Measurements from ENCODE around the gene SCARB1. TPM values are rescaled to one million over a fixed set of nuclear protein-coding genes. Genes with fewer than 3 reads are reported as not detected.

The SCARB1 gene
- total RNA-seq, 1 experiment from 2014 or later, result 31.3 TPM

DNA sequence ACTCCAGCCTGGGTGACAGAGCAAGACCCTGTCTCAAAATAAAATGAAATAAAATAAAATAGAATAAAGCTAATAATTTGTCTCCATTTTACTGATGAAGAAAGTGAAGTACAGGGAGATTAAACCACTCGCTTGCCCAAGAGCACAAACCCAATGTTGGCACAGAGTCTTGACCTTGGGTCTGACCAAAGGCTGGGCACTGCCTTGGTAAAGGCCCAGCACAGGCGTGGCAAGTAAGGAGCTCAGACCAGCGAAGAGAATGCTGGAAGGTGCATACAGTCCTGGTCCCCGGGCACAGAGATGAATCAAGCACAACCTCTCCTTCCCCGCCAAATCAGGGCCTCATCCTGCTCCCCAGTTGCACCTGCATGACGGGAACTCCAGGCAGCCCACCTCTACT is 26.9 kb downstream of the SCARB1 start:
- peaks cover 5% of the 10 kb centered on the region for H3K4me1 ChIP-seq (ENCODE audit: insufficient read depth, low read length)
- no peak overlapping the region for H3K27ac ChIP-seq (ENCODE audit: insufficient read length, low read depth, low read length)
- H4K91ac ChIP-seq (ENCODE audit: insufficient read length, low read depth, low read length), result no peak overlapping the region
- no peak overlapping the region for H3K23ac ChIP-seq (ENCODE audit: insufficient read length, low read depth, low read length)
- no peak overlapping the region for H3K18ac ChIP-seq (ENCODE audit: insufficient read length, low read depth, low read length)
- H4K20me1 ChIP-seq (ENCODE audit: control insufficient read depth, insufficient read depth, insufficient read length), result peaks cover 1% of the 10 kb centered on the region
- H3K79me1 ChIP-seq (ENCODE audit: insufficient read depth, low read depth, low read length, poor library complexity, severe bottlenecking), result peaks cover 3% of the 10 kb centered on the region
- H2BK15ac ChIP-seq (ENCODE audit: low read depth, low read length), result no peak overlapping the region
- H4K8ac ChIP-seq (replicated peaks; ENCODE audit: insufficient read length, low read depth, low read length), result no peak overlapping the region
- H3K4me2 ChIP-seq (ENCODE audit: insufficient read depth, insufficient read length, low read length), result no peak overlapping the region
- no peak overlapping the region for H2BK120ac ChIP-seq (ENCODE audit: low read depth, low read length, poor library complexity, severe bottlenecking)
- peaks cover 34 to 38% of the 10 kb centered on the region in 2 experiments for H3K4me1 Mint-ChIP-seq
- no peak overlapping the region for H2BK20ac ChIP-seq (ENCODE audit: low read depth, low read length, poor library complexity, severe bottlenecking)
- H2BK12ac ChIP-seq (ENCODE audit: insufficient read length, low read depth, low read length), result no peak overlapping the region
- H3K27ac Mint-ChIP-seq, result peak overlapping the region in 1 of 3 experiments; percentile 68; a peak in 1 of 7 replicates
- no peak for DNase-seq
- no peak overlapping the region for H3K56ac ChIP-seq (ENCODE audit: insufficient read length, low read depth, low read length)
- H2BK5ac ChIP-seq (ENCODE audit: insufficient read length, low read length), result no peak overlapping the region
- H3K27me3 ChIP-seq (ENCODE audit: insufficient read depth, low read length), result no peaks in the 10 kb centered on the region
- H4K5ac ChIP-seq (ENCODE audit: insufficient read length, low read depth, low read length), result no peak overlapping the region
- TF ChIP-seq, protein P1, sequence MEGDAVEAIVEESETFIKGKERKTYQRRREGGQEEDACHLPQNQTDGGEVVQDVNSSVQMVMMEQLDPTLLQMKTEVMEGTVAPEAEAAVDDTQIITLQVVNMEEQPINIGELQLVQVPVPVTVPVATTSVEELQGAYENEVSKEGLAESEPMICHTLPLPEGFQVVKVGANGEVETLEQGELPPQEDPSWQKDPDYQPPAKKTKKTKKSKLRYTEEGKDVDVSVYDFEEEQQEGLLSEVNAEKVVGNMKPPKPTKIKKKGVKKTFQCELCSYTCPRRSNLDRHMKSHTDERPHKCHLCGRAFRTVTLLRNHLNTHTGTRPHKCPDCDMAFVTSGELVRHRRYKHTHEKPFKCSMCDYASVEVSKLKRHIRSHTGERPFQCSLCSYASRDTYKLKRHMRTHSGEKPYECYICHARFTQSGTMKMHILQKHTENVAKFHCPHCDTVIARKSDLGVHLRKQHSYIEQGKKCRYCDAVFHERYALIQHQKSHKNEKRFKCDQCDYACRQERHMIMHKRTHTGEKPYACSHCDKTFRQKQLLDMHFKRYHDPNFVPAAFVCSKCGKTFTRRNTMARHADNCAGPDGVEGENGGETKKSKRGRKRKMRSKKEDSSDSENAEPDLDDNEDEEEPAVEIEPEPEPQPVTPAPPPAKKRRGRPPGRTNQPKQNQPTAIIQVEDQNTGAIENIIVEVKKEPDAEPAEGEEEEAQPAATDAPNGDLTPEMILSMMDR (conservative IDR thresholded peaks at IDR 0.05), result no peak
- H3K14ac ChIP-seq (ENCODE audit: insufficient read depth, low read length), result peak overlapping the region; percentile 43; the same call in 1 of the 2 replicates
- WGBS (ENCODE audit: extremely low coverage, insufficient read length, low lambda C conversion rate), result no CpG with 5 or more reads among the region's 6 CpGs
- no peak overlapping the region for H2AFZ ChIP-seq (ENCODE audit: low read length)
- no peaks in the 10 kb centered on the region for H3K9me3 Mint-ChIP-seq
- H3K36me3 Mint-ChIP-seq (ENCODE audit: insufficient read depth in 1 of 3, low read depth in 3 of 3), result peaks cover 3 to 13% (median 3%) of the 10 kb centered on the region in 3 experiments; a peak in 4 of 7 replicates
- no peaks in the 10 kb centered on the region for H3K79me2 ChIP-seq (ENCODE audit: insufficient read depth, low read length)
- H3K23me2 ChIP-seq (ENCODE audit: insufficient read length, low read depth, low read length, poor library complexity, severe bottlenecking), result peaks cover 2% of the 10 kb centered on the region
- no peak overlapping the region for H2AK5ac ChIP-seq (ENCODE audit: insufficient read length, low read length)
- peaks cover 18% of the 10 kb centered on the region for H3K27me3 Mint-ChIP-seq (ENCODE audit: low read depth)
- H3K9ac ChIP-seq (ENCODE audit: extremely low read depth, insufficient read length, low read length), result no peak overlapping the region
- no peak overlapping the region for H3K4ac ChIP-seq (ENCODE audit: low read depth, low read length)
- no peaks in the 10 kb centered on the region for H3K9me3 ChIP-seq (ENCODE audit: control insufficient read depth, low read depth, low read length)
- H3K4me3 Mint-ChIP-seq, result no peak overlapping the region
- no peak overlapping the region for H3T11ph ChIP-seq (ENCODE audit: low read length)
